ENCODE data around the gene FBXO15. TPM values are rescaled to one million over a fixed set of nuclear protein-coding genes. Genes with fewer than 3 reads are reported as not detected.
A peak's percentile ranks its signal among the peaks of the same experiment; 100 is the strongest.

The FBXO15 gene
- total RNA-seq, 1 donor from 2014 or later, result 0.81 TPM

DNA sequence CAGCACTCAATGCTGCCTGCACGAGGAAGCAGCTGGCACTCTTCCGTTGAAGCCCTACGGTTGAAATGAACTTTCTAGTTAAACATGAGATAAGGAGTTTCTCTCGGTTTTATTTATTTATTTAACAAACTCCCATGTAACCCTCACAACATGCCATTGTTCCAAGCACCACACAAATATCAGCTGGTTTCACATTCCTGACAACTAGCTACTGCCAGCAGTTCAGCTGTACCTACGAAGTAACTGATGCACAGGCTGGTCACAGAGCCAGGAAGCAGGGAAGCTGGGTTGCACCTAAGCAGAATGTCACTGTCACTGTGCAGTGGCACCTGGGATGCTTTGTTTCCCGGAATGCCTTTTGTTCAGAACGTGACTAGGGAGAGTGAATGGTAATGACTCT, 18.8 kb upstream of the FBXO15 start:
- DNase-seq, result no peak
- Histone ChIP-seq H3K9me3 (no peaks in the 10 kb centered on the region), H3K4me3 (no peak overlapping the region), H3K27me3 (no peaks in the 10 kb centered on the region), H3K4me1 (no peaks in the 10 kb centered on the region), H3K27ac (no peak overlapping the region), H3K36me3 (peaks cover under 1% of the 10 kb centered on the region)
- TF ChIP-seq, protein P1, sequence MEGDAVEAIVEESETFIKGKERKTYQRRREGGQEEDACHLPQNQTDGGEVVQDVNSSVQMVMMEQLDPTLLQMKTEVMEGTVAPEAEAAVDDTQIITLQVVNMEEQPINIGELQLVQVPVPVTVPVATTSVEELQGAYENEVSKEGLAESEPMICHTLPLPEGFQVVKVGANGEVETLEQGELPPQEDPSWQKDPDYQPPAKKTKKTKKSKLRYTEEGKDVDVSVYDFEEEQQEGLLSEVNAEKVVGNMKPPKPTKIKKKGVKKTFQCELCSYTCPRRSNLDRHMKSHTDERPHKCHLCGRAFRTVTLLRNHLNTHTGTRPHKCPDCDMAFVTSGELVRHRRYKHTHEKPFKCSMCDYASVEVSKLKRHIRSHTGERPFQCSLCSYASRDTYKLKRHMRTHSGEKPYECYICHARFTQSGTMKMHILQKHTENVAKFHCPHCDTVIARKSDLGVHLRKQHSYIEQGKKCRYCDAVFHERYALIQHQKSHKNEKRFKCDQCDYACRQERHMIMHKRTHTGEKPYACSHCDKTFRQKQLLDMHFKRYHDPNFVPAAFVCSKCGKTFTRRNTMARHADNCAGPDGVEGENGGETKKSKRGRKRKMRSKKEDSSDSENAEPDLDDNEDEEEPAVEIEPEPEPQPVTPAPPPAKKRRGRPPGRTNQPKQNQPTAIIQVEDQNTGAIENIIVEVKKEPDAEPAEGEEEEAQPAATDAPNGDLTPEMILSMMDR (IDR thresholded peaks at IDR 0.05), result no peak
- peak; percentile 43 for ATAC-seq
- intact Hi-C loops (cut with DNase I), result no loop called here

DNA sequence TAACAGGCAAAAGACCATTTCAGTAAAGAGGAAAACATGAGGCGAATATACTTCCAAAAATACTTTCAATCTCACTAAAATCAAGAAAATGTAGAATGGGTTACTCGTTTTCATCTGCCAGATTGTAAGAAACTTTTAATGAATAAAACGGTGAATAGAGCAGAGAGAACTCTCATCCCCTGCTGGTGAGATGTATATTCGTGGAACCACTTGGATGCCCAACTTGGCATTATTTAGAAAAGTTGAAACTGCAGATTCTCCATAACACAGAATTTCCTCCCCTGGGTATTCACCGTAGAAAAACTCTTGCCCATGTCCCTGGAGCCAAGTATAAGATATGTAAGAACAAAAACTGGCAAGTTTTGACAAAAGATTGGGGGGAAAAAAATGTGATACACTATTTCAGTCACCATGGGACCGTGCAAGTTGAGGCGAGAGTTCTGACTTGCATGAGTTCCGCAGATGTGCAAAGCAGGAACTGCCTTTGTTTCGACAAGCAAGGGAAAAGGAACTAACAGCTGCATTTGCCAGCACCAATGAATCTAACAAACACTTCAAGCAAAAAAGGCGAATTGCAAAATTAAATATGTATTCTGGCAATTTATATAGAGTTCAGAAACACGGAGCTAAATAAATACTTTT, 15.5 kb upstream of the FBXO15 start:
- H3K4me1 ChIP-seq, result no peaks in the 10 kb centered on the region
- H3K36me3 ChIP-seq, result peaks cover 32% of the 10 kb centered on the region
- H3K9me3 ChIP-seq, result no peaks in the 10 kb centered on the region
- TF ChIP-seq, protein P1 (IDR thresholded peaks at IDR 0.05), result no peak
- H3K27me3 ChIP-seq, result no peaks in the 10 kb centered on the region
- ATAC-seq (peak; percentile 35), DNase-seq (no peak)
- intact Hi-C loops (cut with DNase I), result no loop called here
- H3K4me3 ChIP-seq, result no peak overlapping the region
- H3K27ac ChIP-seq, result no peak overlapping the region

DNA sequence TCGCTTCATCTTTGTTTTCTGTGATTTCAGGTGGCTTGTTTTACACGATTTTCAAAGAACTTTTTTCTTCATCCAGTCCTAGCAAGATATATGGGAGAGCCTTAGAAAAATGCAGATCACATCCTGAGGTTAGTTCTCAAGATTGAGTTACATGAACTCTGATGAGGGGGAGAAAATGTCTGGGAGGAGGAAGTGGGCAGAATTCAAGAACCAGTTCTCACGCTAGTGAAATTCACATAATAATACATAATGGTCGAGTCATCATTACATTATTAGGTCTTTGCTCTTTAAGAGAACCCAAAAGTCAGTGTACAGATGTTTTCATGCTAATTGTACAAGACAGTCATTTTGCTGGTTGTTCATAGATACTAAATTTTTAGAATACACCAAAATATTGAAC, 7.6 kb upstream of the FBXO15 start:
- peaks cover 62% of the 10 kb centered on the region for H3K36me3 ChIP-seq
- ATAC-seq (no peak), DNase-seq (no peak)
- H3K4me3 ChIP-seq, result no peak overlapping the region
- H3K27ac ChIP-seq, result no peak overlapping the region
- TF ChIP-seq, protein P1 (IDR thresholded peaks at IDR 0.05), result no peak
- H3K9me3 ChIP-seq, result no peaks in the 10 kb centered on the region
- H3K4me1 ChIP-seq, result peaks cover 2% of the 10 kb centered on the region
- H3K27me3 ChIP-seq, result no peaks in the 10 kb centered on the region
- intact Hi-C loops (cut with DNase I), result no loop called here

DNA sequence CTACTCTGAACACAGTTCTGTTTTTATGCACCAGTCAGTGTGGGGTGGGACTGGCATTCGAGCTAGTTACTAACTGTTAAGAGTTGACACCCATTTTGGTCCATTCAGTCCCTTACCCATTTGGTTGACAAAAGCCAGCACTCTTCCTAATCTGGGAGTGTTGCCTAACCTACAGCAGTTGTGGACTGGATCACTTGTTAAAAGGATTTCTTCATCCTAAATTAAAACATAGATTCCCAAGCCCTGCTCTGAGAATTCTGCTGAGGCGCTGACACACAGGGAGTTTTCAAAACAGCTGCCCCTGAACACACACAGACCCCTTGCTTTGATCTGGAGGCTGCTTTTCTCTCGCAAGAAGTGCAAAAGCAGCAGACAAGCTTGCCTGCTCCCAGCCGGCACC, 7.1 kb upstream of the FBXO15 start:
- H3K4me1 ChIP-seq, result peaks cover 7% of the 10 kb centered on the region
- no peaks in the 10 kb centered on the region for H3K9me3 ChIP-seq
- TF ChIP-seq, protein P1 (IDR thresholded peaks at IDR 0.05), result no peak
- no peak for ATAC-seq
- H3K36me3 ChIP-seq, result peaks cover 57% of the 10 kb centered on the region
- no peak for DNase-seq
- H3K27me3 ChIP-seq, result no peaks in the 10 kb centered on the region
- intact Hi-C loops (cut with DNase I), result no loop called here
- no peak overlapping the region for H3K27ac ChIP-seq
- no peak overlapping the region for H3K4me3 ChIP-seq

DNA sequence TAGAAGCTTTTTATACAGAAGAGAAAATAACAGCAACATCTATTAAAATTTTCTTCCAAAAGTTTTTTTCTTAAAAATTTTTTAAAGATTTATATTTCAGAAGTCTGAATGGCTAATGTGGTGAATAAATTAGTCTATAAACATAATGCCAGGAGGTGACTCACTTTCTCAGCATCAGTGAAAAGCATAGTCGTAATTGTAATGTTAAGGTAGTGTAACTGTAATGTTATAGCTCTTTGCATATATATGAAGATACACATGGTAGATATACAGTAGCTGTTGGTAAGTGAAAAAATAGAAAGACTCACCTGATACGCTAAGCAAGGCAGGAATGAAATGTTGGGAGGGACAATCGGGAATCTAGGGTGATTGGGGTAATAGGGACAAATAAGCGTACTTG, 6.2 kb upstream of the FBXO15 start:
- no peak for DNase-seq
- intact Hi-C loops (cut with DNase I), result no loop called here
- no peak for ATAC-seq
- Histone ChIP-seq H3K27me3 (no peaks in the 10 kb centered on the region), H3K36me3 (peaks cover 47% of the 10 kb centered on the region), H3K9me3 (no peaks in the 10 kb centered on the region), H3K4me3 (no peak overlapping the region), H3K27ac (no peak overlapping the region), H3K4me1 (peaks cover 15% of the 10 kb centered on the region)
- TF ChIP-seq, protein P1 (IDR thresholded peaks at IDR 0.05), result no peak

DNA sequence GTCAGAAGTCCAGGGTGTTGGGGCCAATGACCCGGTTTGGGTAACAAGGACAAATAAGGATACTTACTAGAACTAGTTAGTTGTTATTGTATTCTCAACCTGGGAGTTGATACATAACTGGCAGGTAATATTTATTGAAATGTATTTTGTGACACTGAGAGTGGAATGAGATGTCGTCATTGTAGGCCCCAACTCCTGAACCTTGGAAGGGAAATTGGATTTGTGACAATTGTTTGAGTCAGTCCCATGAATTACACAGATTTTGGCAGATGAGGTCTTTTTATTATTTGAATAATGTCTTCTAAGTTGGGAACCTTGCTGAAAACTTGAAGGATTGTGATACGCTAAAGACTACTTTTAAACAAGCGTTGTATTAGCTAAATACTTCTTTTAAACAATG, 5.7 kb upstream of the FBXO15 start:
- TF ChIP-seq, protein P1 (IDR thresholded peaks at IDR 0.05), result no peak
- Histone ChIP-seq H3K36me3 (peaks cover 43% of the 10 kb centered on the region), H3K4me1 (peaks cover 15% of the 10 kb centered on the region), H3K4me3 (no peak overlapping the region), H3K27ac (no peak overlapping the region), H3K9me3 (no peaks in the 10 kb centered on the region), H3K27me3 (no peaks in the 10 kb centered on the region)
- ATAC-seq (no peak), DNase-seq (no peak)
- intact Hi-C loops (cut with DNase I), result no loop called here

Data from upper lobe of right lung (tissue), 1 donor.